ENCODE data around the gene FAM171A1. TPM values are rescaled to one million over a fixed set of nuclear protein-coding genes. Genes with fewer than 3 reads are reported as not detected.
"Not testable (repeated sequence)": the region's sequence is repeated elsewhere in the genome, so short reads cannot be mapped to it uniquely, and the experiment has no call there.

The FAM171A1 gene
- polyA plus RNA-seq (2013, experiment 1 of 2; ENCODE audit: insufficient read length): 27.9 TPM
- polyA plus RNA-seq (2013, experiment 2 of 2; ENCODE audit: insufficient read length): 28.5 TPM

GRCh38 chr10:15370856-15371701 is at the start of gene FAM171A1:
TSS of gene FAM171A1 (minus strand) at chr10:15371289. CDS start at chr10:15371052, 237 bp downstream.
- peak; percentile 67 for DNase-seq

GRCh38 chr10:15420858-15421257 is 49.8 kb upstream of the FAM171A1 start:
- DNase-seq: no peak

GRCh38 chr10:15419279-15419874 is 48.3 kb upstream of the FAM171A1 start:
- DNase-seq: peak; percentile 20

- DNase-seq: no peak
Measured at GRCh38 chr10:15416034-15416433, 44.9 kb upstream of the FAM171A1 start.

DNA sequence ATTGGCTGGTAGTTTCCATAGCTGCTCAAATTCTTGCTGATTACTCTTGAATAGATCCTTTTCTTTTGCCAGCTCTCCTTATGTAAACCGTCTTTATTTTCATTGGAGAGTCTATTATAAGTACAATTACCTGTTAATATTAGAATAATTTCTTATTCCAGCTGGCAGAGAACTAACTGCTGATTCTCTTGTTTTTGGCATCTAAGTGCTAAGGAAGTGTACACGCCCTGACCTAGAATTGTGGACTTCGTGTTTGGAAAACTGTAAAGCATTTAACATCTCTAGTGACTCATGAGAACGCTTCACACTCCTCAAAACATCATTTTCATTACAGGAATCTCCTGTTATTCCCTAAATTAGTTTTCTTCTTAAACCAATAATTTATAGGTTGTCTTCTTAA is 39.9 kb upstream of the FAM171A1 start:
- DNase-seq: no peak

- not testable (repeated sequence) for DNase-seq
Measured at GRCh38 chr10:15409350-15409749, 38.3 kb upstream of the FAM171A1 start.

DNA sequence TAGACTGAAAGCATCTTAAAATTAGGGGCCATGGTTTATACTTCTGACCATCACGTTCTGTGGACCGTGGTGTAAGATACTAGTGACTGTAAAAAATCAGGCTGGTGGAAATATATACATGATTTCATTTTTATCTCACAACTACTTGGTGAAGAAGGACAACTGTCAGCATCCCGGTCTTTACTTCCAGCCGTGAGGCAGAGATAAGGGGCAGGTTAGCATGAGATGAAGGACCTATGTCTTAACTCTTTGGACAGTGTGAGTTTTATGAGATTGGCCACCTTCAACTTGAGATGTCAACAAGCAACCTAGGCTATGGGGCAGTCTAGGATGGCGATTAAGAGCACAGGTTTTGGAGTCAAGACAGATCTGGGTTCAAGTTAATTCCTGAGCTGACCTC is 37.5 kb upstream of the FAM171A1 start:
- DNase-seq: no peak

DNA sequence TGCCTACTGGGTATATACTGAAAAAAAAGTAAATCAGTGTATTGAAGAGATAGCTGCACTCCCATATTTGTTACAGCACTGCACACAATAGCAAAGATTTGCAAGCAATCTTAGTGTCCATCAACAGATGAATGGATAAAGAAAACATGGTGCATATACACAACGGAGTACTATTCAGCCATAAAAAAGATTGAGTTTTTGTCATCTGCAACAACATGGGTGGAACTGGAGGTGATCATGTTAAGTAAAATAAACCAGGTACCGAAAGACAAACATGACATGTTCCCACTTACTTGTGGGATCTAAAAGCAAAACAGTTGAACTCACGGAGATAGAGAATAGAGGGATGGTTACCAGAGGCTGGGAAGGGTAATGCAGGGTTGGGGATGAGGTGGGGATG is 34.2 kb upstream of the FAM171A1 start:
- DNase-seq: no peak

- DNase-seq: no peak
Measured at GRCh38 chr10:15401382-15401781, 30.3 kb upstream of the FAM171A1 start.

DNA sequence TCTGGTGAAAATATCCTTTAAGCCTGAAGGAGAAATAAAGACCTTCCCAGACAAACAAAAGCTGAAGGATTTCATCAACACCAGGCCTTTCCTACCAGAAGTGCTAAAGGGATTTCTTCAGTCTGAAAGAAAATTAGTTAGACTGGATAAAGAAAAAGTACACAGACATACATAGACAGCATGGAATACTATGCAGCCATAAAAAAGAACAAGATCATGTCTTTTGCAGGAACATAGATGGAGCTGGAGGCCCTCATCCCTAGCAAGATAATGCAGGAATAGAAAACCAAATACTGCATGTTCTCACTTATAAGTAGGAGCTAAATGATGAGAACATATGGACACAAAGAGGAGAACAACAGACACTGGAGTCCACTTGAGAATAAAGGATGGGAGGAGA is 29.4 kb upstream of the FAM171A1 start:
- DNase-seq: not testable (repeated sequence)

- DNase-seq: no peak
Measured at GRCh38 chr10:15399060-15399661, 28.1 kb upstream of the FAM171A1 start.

DNA sequence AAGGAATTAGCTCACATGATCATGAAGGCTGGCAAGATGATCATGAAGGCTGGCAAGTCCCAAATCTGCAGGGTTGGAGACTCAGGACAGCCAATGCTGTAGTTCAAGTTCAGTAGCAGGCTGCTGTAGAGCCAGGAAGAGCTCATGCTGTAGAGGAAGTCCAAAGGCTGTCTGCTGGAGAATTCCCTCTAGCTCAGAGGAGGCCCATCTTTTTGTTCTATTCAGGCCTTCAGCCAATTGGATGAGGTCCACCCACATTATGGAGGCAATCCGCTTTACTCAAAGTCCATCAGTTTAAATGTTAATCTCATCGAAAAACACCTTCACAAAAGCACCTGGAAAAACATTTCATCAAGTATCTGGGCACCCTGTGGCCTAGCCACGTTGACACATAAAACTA is 24.8 kb upstream of the FAM171A1 start:
- DNase-seq: no peak

DNA sequence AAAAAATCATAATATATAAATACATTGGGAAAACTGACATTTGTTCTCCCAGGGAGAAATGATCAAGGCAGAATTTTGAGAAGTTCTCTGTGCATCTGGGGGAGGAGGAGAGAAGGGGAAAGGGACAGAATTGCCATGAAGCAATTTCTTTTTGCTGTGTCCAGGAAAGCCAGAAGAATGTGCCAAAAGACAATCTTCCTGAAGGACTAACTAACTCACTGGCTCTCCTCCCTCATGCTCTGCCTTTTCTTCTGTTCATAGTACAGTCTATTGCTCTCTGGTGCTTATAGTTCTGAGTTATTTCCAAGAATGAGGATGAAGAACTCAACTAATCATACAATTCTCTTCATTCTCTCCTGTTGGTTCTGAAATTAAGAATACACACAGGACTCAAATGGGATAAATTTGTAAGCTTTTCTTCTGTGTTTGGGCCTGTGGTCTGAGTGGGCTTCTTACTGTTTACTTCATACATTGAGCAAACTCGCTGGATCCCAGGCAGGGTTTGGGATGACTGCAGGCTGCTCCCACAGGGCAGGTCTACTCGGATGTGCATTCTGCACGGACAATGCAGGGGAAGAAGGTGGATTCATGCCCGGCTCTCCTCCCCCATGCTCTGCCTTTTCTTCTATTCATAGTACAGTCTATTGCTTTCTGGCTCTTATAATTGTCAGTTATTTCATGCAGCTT is 22.2 kb upstream of the FAM171A1 start:
- DNase-seq: no peak

DNA sequence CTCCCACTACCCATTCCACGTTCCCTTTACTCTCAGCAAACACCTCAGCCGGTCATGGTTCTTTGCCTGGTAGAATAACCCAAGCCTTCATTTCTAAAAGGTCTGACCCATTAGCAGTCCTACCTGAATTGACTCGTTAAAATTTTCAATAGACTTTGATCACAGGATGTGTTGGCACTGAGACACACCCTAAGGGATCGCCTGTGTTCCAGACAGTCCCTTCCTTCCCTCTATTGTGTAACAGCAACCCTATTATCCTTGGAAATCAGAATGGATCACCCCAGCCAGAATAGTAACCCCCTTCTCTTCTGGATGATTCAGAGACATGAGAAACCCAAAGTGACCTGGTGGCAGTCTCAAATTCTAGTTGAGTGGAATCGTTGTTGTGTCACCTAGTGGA is 20.4 kb upstream of the FAM171A1 start:
- no peak for DNase-seq

DNA sequence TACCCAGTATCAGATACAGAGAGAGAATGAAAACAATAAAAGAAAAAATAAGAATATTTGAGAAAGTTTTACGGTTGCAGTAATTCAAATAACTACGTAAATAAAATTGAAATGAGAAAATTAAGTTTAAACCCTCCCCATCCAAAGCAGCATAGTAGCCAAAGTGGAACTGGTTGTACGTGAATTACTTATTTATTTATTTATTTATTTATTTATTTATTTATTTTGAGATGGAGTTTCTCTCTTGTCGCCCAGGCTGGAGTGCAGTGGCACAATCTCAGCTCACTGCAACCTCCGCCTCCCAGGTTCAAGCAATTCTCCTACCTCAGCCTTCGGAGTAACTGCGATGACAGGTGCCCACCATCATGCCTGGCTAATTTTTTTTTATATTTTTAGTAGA is 17.1 kb upstream of the FAM171A1 start:
- not testable (repeated sequence) for DNase-seq

- no peak for DNase-seq
Measured at GRCh38 chr10:15387021-15387420, 15.9 kb upstream of the FAM171A1 start.

- no peak for DNase-seq
Measured at GRCh38 chr10:15385552-15386455, 14.7 kb upstream of the FAM171A1 start.

DNA sequence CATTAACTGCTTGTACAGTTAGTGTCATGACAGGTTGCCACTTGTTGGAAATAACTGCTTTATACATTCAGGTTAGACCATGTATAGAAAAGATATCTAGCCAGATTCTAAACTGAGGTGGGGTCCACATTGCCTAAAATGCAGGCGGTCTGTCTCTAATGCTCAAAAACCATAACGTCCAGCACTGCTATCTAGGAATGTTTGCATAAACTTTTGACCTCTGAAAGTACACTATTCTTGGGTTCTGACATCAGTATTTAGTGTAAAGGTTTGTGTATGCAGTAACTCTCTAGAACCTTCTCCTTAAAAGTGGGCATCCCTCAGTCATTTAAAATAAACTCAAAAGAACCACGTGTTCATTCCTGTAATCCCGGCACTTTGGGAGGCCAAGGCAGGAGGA is 10.3 kb upstream of the FAM171A1 start:
- no peak for DNase-seq

DNA sequence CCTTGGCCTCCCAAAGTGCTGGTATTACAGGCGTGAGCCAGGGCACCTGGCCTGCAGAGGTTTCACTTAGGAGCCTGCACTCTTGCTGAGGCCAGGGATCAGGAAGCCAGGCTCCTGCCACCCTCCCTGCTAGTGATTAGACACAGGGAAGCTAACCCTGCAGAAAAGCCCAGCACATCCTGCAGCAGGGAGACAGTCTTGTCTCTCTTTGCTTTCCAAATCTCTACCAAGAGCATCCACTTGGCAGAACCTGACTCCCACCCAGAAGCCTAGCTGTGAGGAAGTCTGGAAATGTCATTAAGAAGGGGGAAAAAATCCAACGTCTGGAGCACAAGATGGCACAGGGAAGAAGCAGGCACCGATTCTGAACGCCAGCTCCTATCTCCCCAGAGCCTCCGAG is 8.0 kb upstream of the FAM171A1 start:
- DNase-seq: no peak

DNA sequence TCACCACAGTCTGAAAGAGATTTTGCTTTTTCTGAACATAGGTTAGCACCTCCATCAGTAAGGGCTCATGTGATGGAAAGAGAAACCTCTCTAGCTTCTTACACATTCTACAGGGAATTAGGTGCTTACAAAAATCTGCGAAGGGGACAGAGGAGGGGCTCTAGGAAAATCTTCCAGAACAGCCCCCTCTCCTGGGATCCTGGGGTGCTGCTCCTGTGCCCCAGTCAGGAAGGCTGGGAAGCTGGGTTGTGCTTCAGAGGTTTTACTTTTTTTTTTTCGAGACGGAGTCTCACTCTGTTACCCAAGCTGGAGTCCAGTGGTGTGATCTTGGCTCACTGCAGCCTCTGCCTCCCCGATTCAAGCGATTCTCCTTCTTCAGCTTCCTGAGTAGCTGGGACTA is 7.5 kb upstream of the FAM171A1 start:
- no peak for DNase-seq

DNA sequence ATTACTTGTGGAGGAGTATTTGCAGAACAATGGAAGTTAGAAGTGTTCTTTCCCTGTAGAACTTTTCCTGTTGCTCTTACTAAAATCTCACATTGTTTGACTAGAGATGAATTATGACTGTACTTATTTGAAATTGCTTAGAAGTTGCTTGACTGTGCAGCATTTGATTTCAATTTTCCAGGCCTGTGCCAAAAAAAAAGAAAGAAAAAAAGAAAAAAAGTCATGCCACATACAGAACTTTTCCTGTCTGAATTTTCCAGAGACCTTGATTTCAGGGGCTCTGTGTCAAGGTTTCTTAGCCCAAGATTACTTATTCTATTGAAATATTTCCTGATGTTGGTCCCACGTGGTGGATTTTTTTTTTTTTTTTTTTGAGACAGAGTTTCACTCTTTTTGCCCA is 3.5 kb upstream of the FAM171A1 start:
- DNase-seq: no peak

DNA sequence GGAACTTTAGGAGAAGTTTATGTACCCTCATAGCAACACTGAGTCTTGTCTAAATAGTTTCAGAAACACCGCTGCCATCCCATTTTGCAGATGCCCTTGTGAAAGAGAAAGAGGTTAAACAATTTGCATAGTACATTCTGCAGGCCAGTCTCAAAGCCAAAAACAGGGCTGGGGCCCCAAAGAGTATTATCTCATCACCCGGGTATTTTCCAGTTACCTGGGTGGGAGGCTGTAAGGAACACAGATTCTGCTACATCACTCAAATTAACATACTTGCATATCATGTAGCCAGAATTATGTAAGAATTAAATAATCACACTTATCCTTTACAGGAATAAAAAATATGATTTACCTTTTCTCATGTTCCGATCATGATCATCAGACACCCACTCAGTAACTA is 3.1 kb upstream of the FAM171A1 start:
- no peak for DNase-seq

Measured in fibroblast of skin of abdomen (primary cell).